ENCODE measurements around the gene TEX44.
"Not testable (repeated sequence)": the region's sequence is repeated elsewhere in the genome, so short reads cannot be mapped to it uniquely, and the experiment has no call there.

TEX44 gene

DNA sequence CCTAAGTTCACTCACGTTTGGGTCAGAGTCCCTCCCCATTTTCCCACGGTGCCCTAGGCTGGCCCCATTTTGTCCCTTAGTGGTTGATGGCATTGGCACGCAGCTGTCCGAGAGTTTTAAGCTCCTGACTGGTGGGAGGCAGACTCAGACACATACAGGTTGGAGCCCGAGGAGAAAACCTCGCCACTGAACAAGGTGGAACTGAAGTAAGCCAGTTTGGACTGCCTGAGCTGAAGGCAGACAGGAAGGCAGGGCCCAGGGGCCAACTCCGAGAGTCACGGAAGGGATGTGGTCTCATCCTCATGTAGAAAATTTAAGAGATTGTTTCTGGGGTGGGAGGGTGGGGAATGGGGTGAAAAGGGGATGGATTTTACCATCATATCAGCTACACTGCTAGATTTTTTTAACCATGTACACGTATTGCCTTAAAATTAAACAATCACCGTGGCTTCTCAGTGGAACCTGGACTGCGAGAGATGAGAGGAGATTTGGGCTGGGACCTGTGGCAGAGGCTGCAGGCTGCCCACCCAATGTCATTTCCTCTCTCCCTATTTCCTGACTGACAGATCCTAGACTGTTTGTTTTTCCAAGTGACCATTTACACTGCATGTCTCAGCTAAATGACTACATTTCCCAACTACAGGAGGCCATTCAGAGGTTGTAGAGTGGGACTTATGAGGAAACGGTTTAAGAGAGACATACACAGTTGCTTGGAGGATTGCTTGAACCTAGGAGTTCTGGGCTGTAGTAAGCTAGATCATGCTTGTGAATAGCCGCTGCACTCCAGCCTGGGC, 43.0 kb upstream of the TEX44 start:
- TF ChIP-seq, protein P1, sequence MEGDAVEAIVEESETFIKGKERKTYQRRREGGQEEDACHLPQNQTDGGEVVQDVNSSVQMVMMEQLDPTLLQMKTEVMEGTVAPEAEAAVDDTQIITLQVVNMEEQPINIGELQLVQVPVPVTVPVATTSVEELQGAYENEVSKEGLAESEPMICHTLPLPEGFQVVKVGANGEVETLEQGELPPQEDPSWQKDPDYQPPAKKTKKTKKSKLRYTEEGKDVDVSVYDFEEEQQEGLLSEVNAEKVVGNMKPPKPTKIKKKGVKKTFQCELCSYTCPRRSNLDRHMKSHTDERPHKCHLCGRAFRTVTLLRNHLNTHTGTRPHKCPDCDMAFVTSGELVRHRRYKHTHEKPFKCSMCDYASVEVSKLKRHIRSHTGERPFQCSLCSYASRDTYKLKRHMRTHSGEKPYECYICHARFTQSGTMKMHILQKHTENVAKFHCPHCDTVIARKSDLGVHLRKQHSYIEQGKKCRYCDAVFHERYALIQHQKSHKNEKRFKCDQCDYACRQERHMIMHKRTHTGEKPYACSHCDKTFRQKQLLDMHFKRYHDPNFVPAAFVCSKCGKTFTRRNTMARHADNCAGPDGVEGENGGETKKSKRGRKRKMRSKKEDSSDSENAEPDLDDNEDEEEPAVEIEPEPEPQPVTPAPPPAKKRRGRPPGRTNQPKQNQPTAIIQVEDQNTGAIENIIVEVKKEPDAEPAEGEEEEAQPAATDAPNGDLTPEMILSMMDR (IDR thresholded peaks at IDR 0.05; ENCODE audit: low read depth, low read length), result no peak
- Histone ChIP-seq H3K27me3 (no peaks in the 10 kb centered on the region), H3K9me3 (no peaks in the 10 kb centered on the region), H3K4me3 (ENCODE audit: low read depth, low read length) (no peak overlapping the region), H3K36me3 (no peaks in the 10 kb centered on the region), H3K4me1 (no peaks in the 10 kb centered on the region)
- no peak for DNase-seq

DNA sequence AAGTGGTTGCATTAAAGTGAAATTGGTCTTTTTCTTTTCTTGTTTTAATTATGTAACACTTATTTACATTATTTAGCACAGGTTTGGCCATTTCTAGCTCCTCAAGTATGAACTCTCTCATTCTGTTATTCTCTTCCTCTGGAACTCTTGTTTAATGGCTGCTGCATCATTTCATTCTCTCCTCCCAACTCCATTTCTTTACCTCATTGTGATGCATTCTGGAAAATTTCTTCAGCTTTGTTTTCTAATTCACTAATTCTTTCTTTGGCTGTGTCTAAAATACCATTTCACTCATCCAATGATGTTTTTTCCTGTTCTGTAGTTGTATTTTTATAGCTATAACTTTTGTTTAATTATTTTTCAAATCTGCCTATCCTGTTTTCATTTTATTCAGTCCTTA, 39.9 kb upstream of the TEX44 start:
- Histone ChIP-seq H3K36me3 (no peaks in the 10 kb centered on the region), H3K9me3 (no peaks in the 10 kb centered on the region), H3K27me3 (no peaks in the 10 kb centered on the region), H3K4me1 (no peaks in the 10 kb centered on the region), H3K4me3 (ENCODE audit: low read depth, low read length) (no peak overlapping the region)
- TF ChIP-seq, protein P1 (IDR thresholded peaks at IDR 0.05; ENCODE audit: low read depth, low read length), result no peak
- no peak for DNase-seq

DNA sequence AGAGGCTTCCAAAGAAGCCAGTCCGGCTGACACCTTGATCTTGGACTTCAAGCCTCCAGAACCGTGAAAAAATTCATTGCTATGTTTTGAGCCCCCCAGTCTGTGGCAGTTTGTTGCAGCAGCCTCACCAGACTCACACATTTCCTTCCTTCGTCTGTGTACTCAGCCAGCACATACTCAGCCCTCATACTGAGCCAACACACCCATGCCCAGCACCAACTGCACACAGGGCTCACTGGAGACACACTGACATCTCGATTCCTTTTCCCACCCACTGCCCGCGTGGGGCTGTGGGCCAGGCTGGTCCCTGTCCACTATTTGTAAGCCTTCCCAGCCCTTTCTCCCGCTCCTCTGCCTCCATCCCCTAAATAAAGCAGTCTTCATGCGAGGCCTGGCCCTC, 38.3 kb upstream of the TEX44 start:
- DNase-seq, result no peak
- Histone ChIP-seq H3K4me1 (no peaks in the 10 kb centered on the region), H3K36me3 (no peaks in the 10 kb centered on the region), H3K4me3 (ENCODE audit: low read depth, low read length) (no peak overlapping the region), H3K27me3 (no peaks in the 10 kb centered on the region), H3K9me3 (no peaks in the 10 kb centered on the region)
- TF ChIP-seq, protein P1 (IDR thresholded peaks at IDR 0.05; ENCODE audit: low read depth, low read length), result no peak

DNA sequence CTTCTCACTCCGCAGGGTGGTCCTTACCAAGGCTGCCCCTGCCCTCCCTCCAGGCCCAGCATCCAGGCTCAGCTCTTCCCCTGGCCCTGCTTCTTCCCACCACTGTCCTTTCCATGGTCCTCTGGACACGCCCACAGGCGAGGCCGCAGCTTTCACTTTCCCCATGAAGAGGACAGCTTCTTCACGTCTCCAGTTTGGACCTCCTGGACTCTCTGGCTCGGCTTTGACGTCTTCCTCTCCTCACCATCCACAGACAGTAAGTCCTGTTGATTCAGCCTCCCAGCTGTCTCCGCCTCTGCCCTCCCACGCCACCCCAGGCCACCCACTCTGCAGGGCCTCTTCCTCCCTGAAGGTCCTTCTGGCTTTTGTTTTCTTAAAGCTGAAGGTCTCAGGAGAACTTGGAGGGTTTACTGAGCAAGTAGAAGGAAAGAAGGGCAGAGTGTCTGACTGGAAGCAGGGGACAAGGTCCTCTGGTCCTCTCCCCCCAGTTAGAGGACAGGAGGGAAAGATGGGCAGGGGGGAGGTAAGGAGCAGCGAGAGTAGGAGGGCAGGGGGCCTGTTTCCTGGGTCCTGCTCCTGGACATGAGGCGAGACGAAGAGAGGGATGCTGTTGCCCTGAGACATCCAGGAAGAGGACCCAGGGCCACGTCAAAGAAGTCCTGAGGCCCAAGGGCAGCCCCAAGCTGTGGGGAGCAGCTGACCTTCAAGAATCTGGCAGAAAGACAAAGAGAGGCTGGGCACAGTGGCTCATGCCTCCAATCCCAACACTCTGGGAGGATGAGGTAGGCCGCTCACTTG, 37.7 kb upstream of the TEX44 start:
- no peaks in the 10 kb centered on the region for H3K27me3 ChIP-seq
- H3K36me3 ChIP-seq, result no peaks in the 10 kb centered on the region
- H3K4me1 ChIP-seq, result no peaks in the 10 kb centered on the region
- no peak for DNase-seq
- TF ChIP-seq, protein P1 (IDR thresholded peaks at IDR 0.05; ENCODE audit: low read depth, low read length), result no peak
- H3K4me3 ChIP-seq (ENCODE audit: low read depth, low read length), result no peak overlapping the region
- no peaks in the 10 kb centered on the region for H3K9me3 ChIP-seq

DNA sequence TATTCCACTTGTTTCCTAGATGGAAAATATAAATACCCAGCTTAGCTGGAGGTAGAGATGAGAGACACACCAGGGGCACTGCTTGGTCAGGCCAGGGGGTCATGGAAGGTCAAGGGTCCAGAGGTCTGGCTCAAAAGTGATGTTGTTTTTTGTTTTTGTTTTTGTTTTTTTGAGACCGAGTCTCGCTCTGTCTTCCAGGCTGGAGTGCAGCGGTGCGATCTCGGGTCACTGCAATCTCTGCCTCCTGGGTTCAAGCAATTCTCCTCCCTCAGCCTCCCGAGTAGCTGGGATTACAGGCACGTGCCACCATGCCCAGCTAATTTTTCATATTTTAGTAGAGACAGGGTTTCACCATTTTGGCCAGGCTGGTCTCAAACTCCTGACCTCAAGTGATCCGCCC, 36.2 kb upstream of the TEX44 start:
- H3K4me3 ChIP-seq (ENCODE audit: low read depth, low read length); H3K36me3 ChIP-seq; H3K9me3 ChIP-seq; H3K27me3 ChIP-seq; DNase-seq; H3K4me1 ChIP-seq: not testable (repeated sequence)

DNA sequence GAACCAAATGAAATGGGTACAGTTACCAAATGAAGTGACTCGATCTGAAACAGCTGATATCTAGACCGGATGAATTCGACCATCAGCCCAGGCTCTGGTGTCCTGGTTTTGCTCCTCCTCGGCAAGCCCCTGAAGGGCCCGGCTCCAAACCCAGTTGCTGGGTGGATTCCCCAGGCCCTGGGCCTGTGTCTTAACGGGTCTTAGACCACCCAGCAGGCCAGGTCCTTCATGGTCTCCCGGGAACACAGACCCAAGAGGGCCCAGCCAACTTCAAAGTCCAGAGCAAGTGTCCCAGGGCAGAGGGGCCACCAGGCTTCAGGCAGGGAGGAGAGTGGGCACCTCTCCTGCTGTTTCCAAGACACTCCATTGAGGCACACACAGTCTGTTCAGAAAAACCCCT, 35.7 kb upstream of the TEX44 start:
- Histone ChIP-seq H3K4me1 (no peaks in the 10 kb centered on the region), H3K36me3 (no peaks in the 10 kb centered on the region), H3K4me3 (ENCODE audit: low read depth, low read length) (no peak overlapping the region), H3K9me3 (no peaks in the 10 kb centered on the region), H3K27me3 (no peaks in the 10 kb centered on the region)
- TF ChIP-seq, protein P1 (IDR thresholded peaks at IDR 0.05; ENCODE audit: low read depth, low read length), result no peak
- no peak for DNase-seq
